GM12873 (cell line): ENCODE results near the gene SYVN1.

Source experiments
- CTCF ChIP-seq: IDR thresholded peaks from 2 replicates; pipeline ENCODE4 v1.5.1; 2012; ENCODE audit warnings: low read depth, mild to moderate bottlenecking, moderate library complexity, low read length, control low read depth; ENCODE audit not compliant: insufficient read depth; ENCODE audit errors: missing control alignments

Gene SYVN1

GRCh38 chr11:65159012-65159411, 24.7 kb upstream of the SYVN1 start:
- TF ChIP-seq CTCF, result no peak

- TF ChIP-seq CTCF, result no peak
These were observed 23.0 kb upstream of the SYVN1 start for GRCh38 chr11:65157336-65157735.

GRCh38 chr11:65156926-65157325, 22.6 kb upstream of the SYVN1 start:
- no peak for TF ChIP-seq CTCF

- TF ChIP-seq CTCF, result no peak
These were observed 21.9 kb upstream of the SYVN1 start for GRCh38 chr11:65156256-65156655.

GRCh38 chr11:65152122-65152521, 17.8 kb upstream of the SYVN1 start:
- TF ChIP-seq CTCF, result no peak

- no peak for TF ChIP-seq CTCF
These were observed 17.1 kb upstream of the SYVN1 start for GRCh38 chr11:65151331-65151899.

GRCh38 chr11:65150509-65151299, 16.4 kb upstream of the SYVN1 start:
- TF ChIP-seq CTCF, result no peak
